Stimulated activated CD4-positive, alpha-beta T cell treated with anti-CD3 and anti-CD28 coated beads, Interleukin-1b, Interleukin-23, amount 100 ng/mL, for 24 hours (primary cell): ENCODE measurements around the gene PHACTR1.
"Not testable (repeated sequence)": the region's sequence is repeated elsewhere in the genome, so short reads cannot be mapped to it uniquely, and the experiment has no call there.

Experiments used
- DNase-seq, 4 experiments: peaks; one replicate each; pipeline ENCODE4 v3.0.0-alpha.2; 2020; ENCODE audit warnings: low read depth in 4 of 4, low spot score in 1 of 4

The PHACTR1 gene

GRCh38 chr6:13099771-13100170, 383.2 kb downstream of the PHACTR1 start:
- no peak for DNase-seq

- no peak for DNase-seq
Observed at GRCh38 chr6:13101409-13101808, 384.8 kb downstream of the PHACTR1 start.

GRCh38 chr6:13101985-13102384, 385.4 kb downstream of the PHACTR1 start:
- no peak for DNase-seq

- DNase-seq, result no peak
Observed at GRCh38 chr6:13103169-13103568, 386.6 kb downstream of the PHACTR1 start.

GRCh38 chr6:13105139-13105538, 388.6 kb downstream of the PHACTR1 start:
- DNase-seq, result no peak

GRCh38 chr6:13112921-13113320, 396.4 kb downstream of the PHACTR1 start:
- no peak for DNase-seq

- DNase-seq, result no peak
Observed at GRCh38 chr6:13113376-13113775, 396.8 kb downstream of the PHACTR1 start.

GRCh38 chr6:13113981-13114593, 397.5 kb downstream of the PHACTR1 start:
- DNase-seq, result no peak

- no peak for DNase-seq
Observed at GRCh38 chr6:13116155-13116554, 399.6 kb downstream of the PHACTR1 start.

GRCh38 chr6:13117570-13117969, 401.0 kb downstream of the PHACTR1 start:
- no peak for DNase-seq

- no peak for DNase-seq
Observed at GRCh38 chr6:13119549-13119948, 403.0 kb downstream of the PHACTR1 start.

- no peak for DNase-seq
Observed at GRCh38 chr6:13120483-13121482, 404.2 kb downstream of the PHACTR1 start.

- no peak for DNase-seq
Observed at GRCh38 chr6:13124131-13124530, 407.6 kb downstream of the PHACTR1 start.

GRCh38 chr6:13125841-13126240, 409.3 kb downstream of the PHACTR1 start:
- DNase-seq, result no peak

- no peak for DNase-seq
Observed at GRCh38 chr6:13131935-13132661, 415.5 kb downstream of the PHACTR1 start.

GRCh38 chr6:13133894-13134293, 417.3 kb downstream of the PHACTR1 start:
- not testable (repeated sequence) for DNase-seq

- DNase-seq, result no peak
Observed at GRCh38 chr6:13135152-13135551, 418.6 kb downstream of the PHACTR1 start.

GRCh38 chr6:13139119-13139518, 422.6 kb downstream of the PHACTR1 start:
- no peak for DNase-seq

GRCh38 chr6:13140980-13141379, 424.4 kb downstream of the PHACTR1 start:
- no peak for DNase-seq

- DNase-seq, result no peak
Observed at GRCh38 chr6:13141387-13141786, 424.8 kb downstream of the PHACTR1 start.

- no peak for DNase-seq
Observed at GRCh38 chr6:13142611-13143010, 426.0 kb downstream of the PHACTR1 start.

GRCh38 chr6:13146442-13146841, 429.9 kb downstream of the PHACTR1 start:
- no peak for DNase-seq
